Measurements from ENCODE around the gene UGT2B10. TPM values are rescaled to one million over a fixed set of nuclear protein-coding genes. Genes with fewer than 3 reads are reported as not detected.
A peak's percentile ranks its signal among the peaks of the same experiment; 100 is the strongest.

Gene UGT2B10
- total RNA-seq, 1 donor from 2014 or later, result not detected

DNA sequence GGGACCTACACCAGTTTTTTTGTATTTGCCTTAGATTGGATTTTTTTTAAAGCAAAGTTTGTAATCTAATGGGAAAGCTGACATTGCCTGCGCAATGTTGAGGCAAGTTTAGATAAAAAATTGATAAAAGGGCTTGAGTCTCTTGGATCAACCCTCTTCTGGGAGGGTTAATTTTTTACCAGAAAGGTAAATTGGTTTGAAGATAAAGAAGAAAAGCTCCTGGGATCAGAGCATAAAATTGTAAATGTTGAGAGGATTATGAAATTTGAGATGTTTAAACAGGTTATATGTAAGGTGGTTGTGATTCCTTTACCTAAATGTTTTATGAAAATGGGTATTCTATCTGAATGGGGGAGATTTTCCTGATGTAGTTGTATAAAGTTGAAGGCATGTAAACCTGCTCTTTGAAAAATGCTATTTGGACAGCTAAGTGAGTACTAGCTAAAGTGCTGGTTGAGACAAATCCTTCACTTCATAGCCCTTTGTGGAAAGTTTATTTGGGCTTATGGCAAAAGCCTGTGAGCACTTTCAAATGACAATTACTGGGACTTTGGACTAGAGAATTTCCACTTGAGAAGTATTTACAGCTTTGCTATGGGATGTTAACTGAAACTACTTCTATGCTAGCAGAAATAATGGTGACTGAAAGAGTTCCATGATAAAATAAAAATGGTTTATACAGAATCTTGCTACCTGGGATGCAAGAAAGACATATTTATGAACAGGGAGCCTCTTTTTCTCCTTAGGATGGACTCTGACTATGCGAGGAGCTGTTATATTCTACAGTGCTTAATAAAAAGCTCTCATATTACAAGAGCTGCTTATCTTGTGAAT lies 56.2 kb downstream of the UGT2B10 start:
- no peak for DNase-seq (ENCODE audit: low spot score, unreplicated experiment)
- Mint-ChIP-seq H3K4me3 (ENCODE audit: low read depth) (peak overlapping the region; percentile 50), H3K27ac (peak overlapping the region; percentile 89), H3K4me1 (ENCODE audit: low read depth) (peaks cover 25% of the 10 kb centered on the region), H3K9me3 (ENCODE audit: low read depth) (peaks cover 7% of the 10 kb centered on the region), H3K27me3 (no peaks in the 10 kb centered on the region), H3K36me3 (ENCODE audit: insufficient read depth) (peaks cover 16% of the 10 kb centered on the region)
- TF ChIP-seq, protein P1, sequence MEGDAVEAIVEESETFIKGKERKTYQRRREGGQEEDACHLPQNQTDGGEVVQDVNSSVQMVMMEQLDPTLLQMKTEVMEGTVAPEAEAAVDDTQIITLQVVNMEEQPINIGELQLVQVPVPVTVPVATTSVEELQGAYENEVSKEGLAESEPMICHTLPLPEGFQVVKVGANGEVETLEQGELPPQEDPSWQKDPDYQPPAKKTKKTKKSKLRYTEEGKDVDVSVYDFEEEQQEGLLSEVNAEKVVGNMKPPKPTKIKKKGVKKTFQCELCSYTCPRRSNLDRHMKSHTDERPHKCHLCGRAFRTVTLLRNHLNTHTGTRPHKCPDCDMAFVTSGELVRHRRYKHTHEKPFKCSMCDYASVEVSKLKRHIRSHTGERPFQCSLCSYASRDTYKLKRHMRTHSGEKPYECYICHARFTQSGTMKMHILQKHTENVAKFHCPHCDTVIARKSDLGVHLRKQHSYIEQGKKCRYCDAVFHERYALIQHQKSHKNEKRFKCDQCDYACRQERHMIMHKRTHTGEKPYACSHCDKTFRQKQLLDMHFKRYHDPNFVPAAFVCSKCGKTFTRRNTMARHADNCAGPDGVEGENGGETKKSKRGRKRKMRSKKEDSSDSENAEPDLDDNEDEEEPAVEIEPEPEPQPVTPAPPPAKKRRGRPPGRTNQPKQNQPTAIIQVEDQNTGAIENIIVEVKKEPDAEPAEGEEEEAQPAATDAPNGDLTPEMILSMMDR (IDR thresholded peaks at IDR 0.05; ENCODE audit: unreplicated experiment), result no peak

DNA sequence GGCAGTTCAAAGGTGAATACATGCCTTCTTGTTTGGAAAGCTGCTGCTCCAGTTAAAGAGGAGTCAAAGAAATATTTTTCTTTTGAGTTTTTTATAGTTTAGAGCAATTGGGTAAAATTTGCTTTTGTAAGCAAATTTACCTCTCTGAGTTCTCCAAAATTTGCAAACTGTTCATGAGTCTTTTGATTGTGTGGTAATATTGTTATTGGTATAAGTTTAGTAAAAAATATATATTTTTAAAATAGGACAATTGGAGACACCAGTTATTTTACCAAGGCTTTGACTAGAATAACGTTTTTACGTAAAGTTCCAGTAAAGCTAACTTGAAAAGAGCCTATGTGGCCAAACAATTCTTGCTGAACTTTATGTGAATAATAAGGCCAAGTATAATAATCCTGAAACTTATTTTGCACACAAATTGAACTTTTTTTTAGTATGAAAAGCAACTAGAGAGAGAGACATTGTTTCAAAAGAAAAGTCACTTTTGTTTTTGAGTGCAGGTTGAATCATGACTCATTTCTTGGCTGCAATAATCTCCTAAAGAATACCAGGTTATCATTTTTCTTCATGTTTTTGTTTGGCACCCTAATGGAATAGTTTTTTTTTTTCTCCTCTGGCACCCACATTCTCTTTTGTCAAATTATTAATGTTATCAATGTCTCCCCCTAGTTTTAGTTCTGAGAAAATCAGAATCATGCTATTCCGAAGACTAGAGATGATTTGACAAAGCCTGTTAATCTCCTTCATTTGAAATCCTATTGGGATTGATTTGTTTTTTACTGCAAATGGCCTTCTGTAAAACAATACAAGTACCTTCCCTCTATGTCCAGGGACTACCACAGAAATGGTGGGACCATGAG lies 57.1 kb downstream of the UGT2B10 start:
- peak overlapping the region; percentile 45 for H3K4me3 Mint-ChIP-seq (ENCODE audit: low read depth)
- H3K27me3 Mint-ChIP-seq, result no peaks in the 10 kb centered on the region
- peaks cover 25% of the 10 kb centered on the region for H3K4me1 Mint-ChIP-seq (ENCODE audit: low read depth)
- H3K9me3 Mint-ChIP-seq (ENCODE audit: low read depth), result peaks cover 4% of the 10 kb centered on the region
- H3K27ac Mint-ChIP-seq, result peak overlapping the region; percentile 90
- peaks cover 15% of the 10 kb centered on the region for H3K36me3 Mint-ChIP-seq (ENCODE audit: insufficient read depth)
- no peak for DNase-seq (ENCODE audit: low spot score, unreplicated experiment)
- TF ChIP-seq, protein P1 (IDR thresholded peaks at IDR 0.05; ENCODE audit: unreplicated experiment), result no peak

DNA sequence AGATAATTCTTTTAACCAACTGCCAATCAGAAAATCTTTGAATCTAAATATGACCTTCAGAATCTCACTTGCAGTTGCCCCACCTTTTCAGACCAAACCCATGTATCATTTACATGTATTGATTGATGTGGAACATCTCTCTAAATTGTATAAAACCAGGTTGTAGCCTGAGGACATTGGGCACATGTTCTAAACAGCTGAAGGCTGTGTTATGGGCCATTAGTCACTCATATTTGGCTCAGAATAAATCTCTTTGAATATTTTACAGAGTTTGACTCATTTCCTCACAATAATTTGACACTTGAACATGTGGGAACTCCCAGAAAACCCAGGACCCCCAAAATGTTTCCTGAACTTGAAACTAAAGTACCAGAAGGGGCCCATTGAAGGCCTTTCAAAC lies 58.7 kb downstream of the UGT2B10 start:
- H3K9me3 Mint-ChIP-seq (ENCODE audit: low read depth), result peaks cover 5% of the 10 kb centered on the region
- peaks cover 14% of the 10 kb centered on the region for H3K36me3 Mint-ChIP-seq (ENCODE audit: insufficient read depth)
- H3K27ac Mint-ChIP-seq, result no peak overlapping the region
- DNase-seq (ENCODE audit: low spot score, unreplicated experiment), result no peak
- no peak overlapping the region for H3K4me3 Mint-ChIP-seq (ENCODE audit: low read depth)
- no peaks in the 10 kb centered on the region for H3K27me3 Mint-ChIP-seq
- peaks cover 27% of the 10 kb centered on the region for H3K4me1 Mint-ChIP-seq (ENCODE audit: low read depth)
- TF ChIP-seq, protein P1 (IDR thresholded peaks at IDR 0.05; ENCODE audit: unreplicated experiment), result no peak

DNA sequence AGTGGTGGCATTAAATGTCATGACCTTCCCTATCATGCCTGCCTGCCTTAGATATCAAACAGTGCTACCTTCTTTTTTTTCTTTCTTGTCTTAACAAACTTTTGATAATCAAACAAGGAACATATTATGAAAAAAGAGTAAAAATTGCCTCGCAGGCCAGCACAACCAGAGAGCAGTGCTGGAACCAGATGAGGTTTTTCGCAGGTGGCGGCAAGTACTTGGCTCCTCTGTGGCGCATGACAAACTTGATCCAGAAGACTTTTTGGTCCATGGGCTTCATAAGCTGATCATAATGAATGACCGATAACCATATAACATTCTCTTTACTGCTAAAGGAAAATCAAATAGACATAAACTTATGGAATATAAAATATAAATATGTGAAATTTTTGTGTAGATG lies 61.8 kb downstream of the UGT2B10 start:
- Mint-ChIP-seq H3K4me3 (ENCODE audit: low read depth) (no peak overlapping the region), H3K4me1 (ENCODE audit: low read depth) (peaks cover 11% of the 10 kb centered on the region), H3K27ac (no peak overlapping the region), H3K27me3 (no peaks in the 10 kb centered on the region), H3K36me3 (ENCODE audit: insufficient read depth) (peaks cover 19% of the 10 kb centered on the region), H3K9me3 (ENCODE audit: low read depth) (peaks cover 7% of the 10 kb centered on the region)
- no peak for DNase-seq (ENCODE audit: low spot score, unreplicated experiment)
- TF ChIP-seq, protein P1 (IDR thresholded peaks at IDR 0.05; ENCODE audit: unreplicated experiment), result no peak

DNA sequence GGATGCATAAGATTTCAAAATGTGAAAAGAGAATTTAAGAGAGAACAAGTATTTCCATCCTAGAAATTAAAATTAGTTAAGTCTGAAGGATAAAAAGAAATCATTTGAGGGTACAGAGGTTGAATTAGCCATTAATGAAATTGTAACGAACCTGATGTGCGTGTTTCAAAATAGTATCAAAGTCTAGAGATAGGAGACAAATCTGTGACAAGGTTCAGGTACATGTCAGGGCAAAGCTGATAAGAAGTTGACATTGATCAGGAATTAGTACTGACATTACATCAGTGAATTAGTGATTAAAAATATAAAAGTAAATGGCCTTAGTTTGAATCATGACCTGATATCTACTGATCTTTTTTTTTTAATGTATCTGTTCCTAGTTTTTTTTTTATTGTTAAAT lies 62.3 kb downstream of the UGT2B10 start:
- DNase-seq (ENCODE audit: low spot score, unreplicated experiment), result no peak
- H3K4me3 Mint-ChIP-seq (ENCODE audit: low read depth), result no peak overlapping the region
- H3K9me3 Mint-ChIP-seq (ENCODE audit: low read depth), result peaks cover 7% of the 10 kb centered on the region
- no peaks in the 10 kb centered on the region for H3K27me3 Mint-ChIP-seq
- peaks cover 19% of the 10 kb centered on the region for H3K36me3 Mint-ChIP-seq (ENCODE audit: insufficient read depth)
- TF ChIP-seq, protein P1 (IDR thresholded peaks at IDR 0.05; ENCODE audit: unreplicated experiment), result no peak
- H3K4me1 Mint-ChIP-seq (ENCODE audit: low read depth), result peaks cover 8% of the 10 kb centered on the region
- H3K27ac Mint-ChIP-seq, result no peak overlapping the region
